Mesendoderm (in vitro differentiated cells): Measurements from ENCODE around the gene NDUFS5.

ENCODE experiments used
- DNase-seq: peaks from one replicate; pipeline ENCODE4 v3.0.0; 2013
- H2AK5ac ChIP-seq: 2 replicates; pipeline ENCODE4 v1.6.1; 2013; ENCODE audit warnings: low read length, inconsistent platforms
- H2BK120ac ChIP-seq: 2 replicates; pipeline ENCODE4 v1.6.1; 2013; ENCODE audit warnings: low read depth, mild to moderate bottlenecking, low read length, moderate library complexity, mixed read lengths
- H2BK15ac ChIP-seq: replicated peaks from 2 replicates; pipeline ENCODE4 v1.6.1; 2013; ENCODE audit warnings: low read depth, mild to moderate bottlenecking, moderate library complexity
- H2BK5ac ChIP-seq: 2 replicates; pipeline ENCODE4 v1.6.1; 2013; ENCODE audit warnings: low read length, inconsistent platforms
- H3K18ac ChIP-seq: 2 replicates; pipeline ENCODE4 v1.6.1; 2013; ENCODE audit warnings: mild to moderate bottlenecking, low read length, mixed read lengths
- H3K23ac ChIP-seq: one replicate; pipeline ENCODE4 v1.6.1; 2013; ENCODE audit warnings: low read length
- H3K27ac ChIP-seq: 2 replicates; pipeline ENCODE4 v1.5.1; 2013; ENCODE audit warnings: low read depth, mild to moderate bottlenecking, inconsistent platforms, low read length, moderate library complexity
- H3K27me3 ChIP-seq: 2 replicates; pipeline ENCODE4 v1.6.1; 2013; ENCODE audit warnings: low read length, control low read depth, mild to moderate bottlenecking, inconsistent platforms; ENCODE audit not compliant: insufficient read depth, poor library complexity
- H3K36me3 ChIP-seq: 2 replicates; pipeline ENCODE4 v1.6.1; 2013; ENCODE audit warnings: low read length, inconsistent platforms; ENCODE audit not compliant: control insufficient read depth, insufficient read depth
- H3K4ac ChIP-seq: one replicate; pipeline ENCODE4 v1.6.1; 2013; ENCODE audit warnings: low read depth, mild to moderate bottlenecking, low read length, moderate library complexity
- H3K4me1 ChIP-seq: 2 replicates; pipeline ENCODE4 v1.6.1; 2013; ENCODE audit warnings: low read depth, low read length, inconsistent platforms; ENCODE audit not compliant: control insufficient read depth
- H3K4me2 ChIP-seq: 2 replicates; pipeline ENCODE4 v1.6.1; 2013; ENCODE audit warnings: low read length
- H3K4me3 ChIP-seq: 2 replicates; pipeline ENCODE4 v1.5.1; 2013; ENCODE audit warnings: mild to moderate bottlenecking, low read length
- H3K56ac ChIP-seq: one replicate; pipeline ENCODE4 v1.6.1; 2013; ENCODE audit warnings: low read length
- H3K79me1 ChIP-seq: 2 replicates; pipeline ENCODE4 v1.6.1; 2013; ENCODE audit warnings: low read length, inconsistent platforms
- H3K79me2 ChIP-seq: 2 replicates; pipeline ENCODE4 v1.6.1; 2013; ENCODE audit warnings: mild to moderate bottlenecking, low read length; ENCODE audit not compliant: control insufficient read depth, insufficient read depth
- H3K9ac ChIP-seq: 2 replicates; pipeline ENCODE4 v1.6.1; 2013; ENCODE audit warnings: low read length, inconsistent platforms
- H4K5ac ChIP-seq: one replicate; pipeline ENCODE4 v1.6.1; 2013; ENCODE audit warnings: low read length
- H4K8ac ChIP-seq: one replicate; pipeline ENCODE4 v1.6.1; 2013; ENCODE audit warnings: low read depth, mild to moderate bottlenecking, control low read depth, low read length, moderate library complexity
- WGBS: extraction: QIAGEN DNeasy Blood & Tissue Kit; methylation state at CpG from one replicate; pipeline ENCODE4 v1.1.7; 2013; ENCODE audit warnings: low lambda C conversion rate, missing lambda C conversion rate; ENCODE audit not compliant: insufficient coverage; ENCODE audit errors: extremely low coverage; 5-methylcytosine and 5-hydroxymethylcytosine counted together

NDUFS5 gene

GRCh38 chr1:39043513-39043912 is 17.4 kb downstream of the NDUFS5 start:
- no peak overlapping the region for H3K23ac ChIP-seq
- no peak overlapping the region for H4K5ac ChIP-seq
- no peak for DNase-seq
- 43% methylated on average over 1 of the region's 3 CpGs for WGBS
- H3K27ac ChIP-seq: no peak overlapping the region
- no peak overlapping the region for H2BK5ac ChIP-seq
- no peak overlapping the region for H3K56ac ChIP-seq
- H2BK120ac ChIP-seq: no peak overlapping the region
- H3K4ac ChIP-seq: no peak overlapping the region
- H3K4me3 ChIP-seq: no peak overlapping the region
- H3K79me1 ChIP-seq: no peaks in the 10 kb centered on the region
- no peaks in the 10 kb centered on the region for H3K4me1 ChIP-seq
- no peak overlapping the region for H3K9ac ChIP-seq
- H3K27me3 ChIP-seq: no peaks in the 10 kb centered on the region
- no peak overlapping the region for H3K18ac ChIP-seq
- no peaks in the 10 kb centered on the region for H3K36me3 ChIP-seq
- H2BK15ac ChIP-seq: no peak overlapping the region
- no peak overlapping the region for H4K8ac ChIP-seq
- H3K4me2 ChIP-seq: no peak overlapping the region
- H2AK5ac ChIP-seq: no peak overlapping the region
- H3K79me2 ChIP-seq: no peaks in the 10 kb centered on the region

- no peak overlapping the region for H3K18ac ChIP-seq
- no peaks in the 10 kb centered on the region for H3K36me3 ChIP-seq
- no peaks in the 10 kb centered on the region for H3K79me2 ChIP-seq
- no peaks in the 10 kb centered on the region for H3K27me3 ChIP-seq
- H3K9ac ChIP-seq: no peak overlapping the region
- H4K8ac ChIP-seq: no peak overlapping the region
- H2BK15ac ChIP-seq: no peak overlapping the region
- H3K4me1 ChIP-seq: no peaks in the 10 kb centered on the region
- no peak overlapping the region for H3K4ac ChIP-seq
- no peak overlapping the region for H3K4me3 ChIP-seq
- no peak overlapping the region for H3K4me2 ChIP-seq
- no CpG with 5 or more reads among the region's 1 CpG for WGBS
- H3K23ac ChIP-seq: no peak overlapping the region
- no peak overlapping the region for H3K56ac ChIP-seq
- H3K79me1 ChIP-seq: no peaks in the 10 kb centered on the region
- H4K5ac ChIP-seq: no peak overlapping the region
- DNase-seq: peak; percentile 49
- H2BK120ac ChIP-seq: no peak overlapping the region
- H2AK5ac ChIP-seq: no peak overlapping the region
- no peak overlapping the region for H3K27ac ChIP-seq
- H2BK5ac ChIP-seq: no peak overlapping the region
Observed at GRCh38 chr1:39044762-39045161, 18.6 kb downstream of the NDUFS5 start.

- Histone ChIP-seq H2BK5ac (no peak overlapping the region), H3K4ac (no peak overlapping the region), H3K79me2 (no peaks in the 10 kb centered on the region), H3K56ac (no peak overlapping the region), H2AK5ac (no peak overlapping the region), H3K18ac (no peak overlapping the region), H3K36me3 (no peaks in the 10 kb centered on the region), H3K4me3 (no peak overlapping the region), H3K9ac (no peak overlapping the region), H2BK15ac (no peak overlapping the region), H2BK120ac (no peak overlapping the region), H3K4me2 (no peak overlapping the region), H3K79me1 (no peaks in the 10 kb centered on the region), H3K27me3 (no peaks in the 10 kb centered on the region), H3K4me1 (no peaks in the 10 kb centered on the region), H3K23ac (no peak overlapping the region), H4K5ac (no peak overlapping the region), H3K27ac (no peak overlapping the region), H4K8ac (no peak overlapping the region)
- no peak for DNase-seq
- WGBS: no CpG with 5 or more reads among the region's 8 CpGs
Observed at GRCh38 chr1:39045231-39045630, 19.1 kb downstream of the NDUFS5 start.

- Histone ChIP-seq H3K36me3 (no peaks in the 10 kb centered on the region), H3K27me3 (no peaks in the 10 kb centered on the region), H3K18ac (no peak overlapping the region), H3K56ac (no peak overlapping the region), H2BK15ac (no peak overlapping the region), H3K4ac (no peak overlapping the region), H3K4me3 (no peak overlapping the region), H3K4me1 (no peaks in the 10 kb centered on the region), H3K9ac (no peak overlapping the region), H2BK5ac (no peak overlapping the region), H2BK120ac (no peak overlapping the region), H3K23ac (no peak overlapping the region), H3K4me2 (no peak overlapping the region), H2AK5ac (no peak overlapping the region), H4K5ac (no peak overlapping the region), H4K8ac (no peak overlapping the region), H3K79me1 (no peaks in the 10 kb centered on the region), H3K27ac (no peak overlapping the region), H3K79me2 (no peaks in the 10 kb centered on the region)
- DNase-seq: peak; percentile 28
- no CpG with 5 or more reads among the region's 6 CpGs for WGBS
Observed at GRCh38 chr1:39046613-39047210, 20.6 kb downstream of the NDUFS5 start.

GRCh38 chr1:39047374-39048229 is 21.5 kb downstream of the NDUFS5 start:
- no peak overlapping the region for H3K56ac ChIP-seq
- H2BK15ac ChIP-seq: no peak overlapping the region
- peak; percentile 86 for DNase-seq
- no peaks in the 10 kb centered on the region for H3K36me3 ChIP-seq
- H4K5ac ChIP-seq: no peak overlapping the region
- H3K4ac ChIP-seq: no peak overlapping the region
- no peaks in the 10 kb centered on the region for H3K4me1 ChIP-seq
- peak overlapping the region; percentile 22 for H3K27ac ChIP-seq
- no peak overlapping the region for H2BK5ac ChIP-seq
- H3K27me3 ChIP-seq: no peaks in the 10 kb centered on the region
- no CpG with 5 or more reads among the region's 12 CpGs for WGBS
- no peak overlapping the region for H3K23ac ChIP-seq
- no peak overlapping the region for H2BK120ac ChIP-seq
- H3K4me3 ChIP-seq: no peak overlapping the region
- no peak overlapping the region for H4K8ac ChIP-seq
- H3K79me2 ChIP-seq: no peaks in the 10 kb centered on the region
- H3K79me1 ChIP-seq: no peaks in the 10 kb centered on the region
- H3K9ac ChIP-seq: no peak overlapping the region
- no peak overlapping the region for H3K18ac ChIP-seq
- H3K4me2 ChIP-seq: no peak overlapping the region
- no peak overlapping the region for H2AK5ac ChIP-seq
